ENCODE data around the gene GUF1. TPM values are rescaled to one million over a fixed set of nuclear protein-coding genes. Genes with fewer than 3 reads are reported as not detected.

Gene GUF1
- total RNA-seq, 2 experiments from 2014 or later: 33.6 to 40.0 TPM

- H3K27ac Mint-ChIP-seq: peak overlapping the region; percentile 23
- H3K9me3 Mint-ChIP-seq: no peaks in the 10 kb centered on the region
- H3K4me1 Mint-ChIP-seq (ENCODE audit: low read depth): peaks cover 6% of the 10 kb centered on the region
- DNase-seq: no peak
- intact Hi-C loops (cut with micrococcal nuclease): no loop called here
- H3K27me3 Mint-ChIP-seq: no peaks in the 10 kb centered on the region
- H3K36me3 Mint-ChIP-seq (ENCODE audit: low read depth): peaks cover 49% of the 10 kb centered on the region
- CTCF ChIA-PET: no interaction called here
- no peak for TF ChIP-seq CTCF (IDR thresholded peaks at IDR 0.05)
- no peak for ATAC-seq
- POLR2A ChIA-PET: interaction anchor here (1.7 kb wide), 1 partner anchor 21 kb away, joined by 8 read pairs; the partner anchor contains the start of gene GUF1
- no peak overlapping the region for H3K4me3 Mint-ChIP-seq
These were observed 22.2 kb downstream of the GUF1 start for GRCh38 chr4:44700427-44700826.

GRCh38 chr4:44701037-44701436 is 22.8 kb downstream of the GUF1 start:
- ChIA-PET POLR2A (interaction anchor here (0.6 to 1.7 kb wide), 2 partner anchors 22 to 90 kb away, joined by 3 to 8 read pairs; partner anchors contain the start of gene GUF1), CTCF (no interaction called here)
- Mint-ChIP-seq H3K27me3 (no peaks in the 10 kb centered on the region), H3K27ac (no peak overlapping the region), H3K9me3 (no peaks in the 10 kb centered on the region), H3K4me3 (no peak overlapping the region), H3K4me1 (ENCODE audit: low read depth) (peaks cover 5% of the 10 kb centered on the region), H3K36me3 (ENCODE audit: low read depth) (peaks cover 47% of the 10 kb centered on the region)
- ATAC-seq (no peak), DNase-seq (no peak)
- intact Hi-C loops (cut with micrococcal nuclease): no loop called here
- no peak for TF ChIP-seq CTCF (IDR thresholded peaks at IDR 0.05)

- Mint-ChIP-seq H3K4me1 (ENCODE audit: low read depth) (peaks cover 6% of the 10 kb centered on the region), H3K27me3 (no peaks in the 10 kb centered on the region), H3K27ac (no peak overlapping the region), H3K4me3 (no peak overlapping the region), H3K36me3 (ENCODE audit: low read depth) (peaks cover 35% of the 10 kb centered on the region), H3K9me3 (no peaks in the 10 kb centered on the region)
- intact Hi-C loops (cut with micrococcal nuclease): no loop called here
- ChIA-PET CTCF (no interaction called here), POLR2A (interaction anchor here (0.9 kb wide), 1 partner anchor 11 kb away, joined by 3 read pairs; no protein-coding TSS in a partner anchor)
- ATAC-seq: no peak
- no peak for TF ChIP-seq CTCF (IDR thresholded peaks at IDR 0.05)
- DNase-seq: no peak
These were observed 26.5 kb downstream of the GUF1 start for GRCh38 chr4:44704673-44705072.

- peaks cover 15% of the 10 kb centered on the region for H3K36me3 Mint-ChIP-seq (ENCODE audit: low read depth)
- no peak for DNase-seq
- ChIA-PET POLR2A (interaction anchor here (0.6 kb wide), 1 partner anchor 35 kb away, joined by 3 read pairs; the partner anchor contains the start of gene GUF1), CTCF (no interaction called here)
- ATAC-seq: no peak
- H3K27me3 Mint-ChIP-seq: no peaks in the 10 kb centered on the region
- no peaks in the 10 kb centered on the region for H3K9me3 Mint-ChIP-seq
- H3K27ac Mint-ChIP-seq: no peak overlapping the region
- intact Hi-C loops (cut with micrococcal nuclease): no loop called here
- no peak overlapping the region for H3K4me3 Mint-ChIP-seq
- H3K4me1 Mint-ChIP-seq (ENCODE audit: low read depth): peaks cover 4% of the 10 kb centered on the region
- TF ChIP-seq CTCF (IDR thresholded peaks at IDR 0.05): no peak
These were observed 34.9 kb downstream of the GUF1 start for GRCh38 chr4:44713125-44713524.

- ChIA-PET CTCF (interaction anchor here (0.7 kb wide), 1 partner anchor 10 kb away, joined by 3 read pairs; the partner anchor contains the start of gene GNPDA2), POLR2A (interaction anchor here (1.2 kb wide), 1 partner anchor 10 kb away, joined by 3 read pairs; the partner anchor contains the start of gene GNPDA2)
- H3K4me3 Mint-ChIP-seq: no peak overlapping the region
- peaks cover 18% of the 10 kb centered on the region for H3K4me1 Mint-ChIP-seq (ENCODE audit: low read depth)
- no peak for ATAC-seq
- no peaks in the 10 kb centered on the region for H3K27me3 Mint-ChIP-seq
- DNase-seq: no peak
- H3K36me3 Mint-ChIP-seq (ENCODE audit: low read depth): peaks cover 12% of the 10 kb centered on the region
- H3K9me3 Mint-ChIP-seq: no peaks in the 10 kb centered on the region
- H3K27ac Mint-ChIP-seq: no peak overlapping the region
- no peak for TF ChIP-seq CTCF (IDR thresholded peaks at IDR 0.05)
- intact Hi-C loops (cut with micrococcal nuclease): no loop called here
These were observed 38.4 kb downstream of the GUF1 start for GRCh38 chr4:44716597-44716996.
